Bronchial epithelial cell (primary cell): ENCODE measurements around the gene ZMYND10. TPM values are rescaled to one million over a fixed set of nuclear protein-coding genes. Genes with fewer than 3 reads are reported as not detected.

Source experiments
- DNase-seq: peaks from one replicate; pipeline ENCODE4 v3.0.0-alpha.2; 2010; ENCODE audit warnings: low read depth
- FAIRE-seq: peaks from 2 replicates; lab custom pipeline; 2011; peaks lifted over from hg19 to GRCh38; lab: Jason Lieb, UNC
- H3K27me3 ChIP-seq: 2 replicates; pipeline ENCODE4 v1.5.1; 2011; ENCODE audit warnings: low read length; ENCODE audit not compliant: control insufficient read depth, insufficient read depth
- H3K36me3 ChIP-seq: 2 replicates; pipeline ENCODE4 v1.5.1; 2011; ENCODE audit warnings: low read length; ENCODE audit not compliant: control insufficient read depth, insufficient read depth
- H3K4me3 ChIP-seq: 2 replicates; pipeline ENCODE4 v1.5.1; 2011; ENCODE audit warnings: mild to moderate bottlenecking, low read depth, low read length, control low read depth
- total RNA-seq: library from RNA; depleted of rRNA; stranded (reverse); fragments of >200 nt; gene quantifications from 2 replicates; pipeline ENCODE4 v1.2.1, GENCODE V29; 2014
- TF ChIP-seq, protein P1 (sequence below): IDR thresholded peaks from 2 replicates; pipeline ENCODE4 v1.5.1; 2011; ENCODE audit warnings: mild to moderate bottlenecking, moderate library complexity, low read length, control low read depth, inconsistent platforms; ENCODE audit not compliant: insufficient read depth, severe bottlenecking

The ZMYND10 gene
- total RNA-seq, 1 donor from 2014 or later = 0.53 TPM

DNA sequence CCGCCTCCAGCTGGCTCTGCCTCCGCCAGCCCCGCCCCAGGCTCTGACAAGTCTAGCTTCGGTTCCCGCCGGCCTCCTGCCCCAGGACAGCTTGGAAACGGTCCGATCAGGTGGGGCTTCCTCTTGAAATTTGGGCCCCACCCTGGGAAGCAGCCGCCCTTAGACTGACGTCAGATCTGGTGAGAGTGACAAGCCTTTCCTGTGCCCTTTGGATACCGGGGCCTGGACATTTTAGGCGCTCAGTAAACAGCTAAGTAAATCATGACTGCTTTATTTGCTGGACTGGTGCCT is 45.9 kb downstream of the ZMYND10 start:
- FAIRE-seq (peak; percentile 58), DNase-seq (no peak)
- no peaks in the 10 kb centered on the region for H3K27me3 ChIP-seq
- peaks cover 1% of the 10 kb centered on the region for H3K36me3 ChIP-seq
- TF ChIP-seq, protein P1, sequence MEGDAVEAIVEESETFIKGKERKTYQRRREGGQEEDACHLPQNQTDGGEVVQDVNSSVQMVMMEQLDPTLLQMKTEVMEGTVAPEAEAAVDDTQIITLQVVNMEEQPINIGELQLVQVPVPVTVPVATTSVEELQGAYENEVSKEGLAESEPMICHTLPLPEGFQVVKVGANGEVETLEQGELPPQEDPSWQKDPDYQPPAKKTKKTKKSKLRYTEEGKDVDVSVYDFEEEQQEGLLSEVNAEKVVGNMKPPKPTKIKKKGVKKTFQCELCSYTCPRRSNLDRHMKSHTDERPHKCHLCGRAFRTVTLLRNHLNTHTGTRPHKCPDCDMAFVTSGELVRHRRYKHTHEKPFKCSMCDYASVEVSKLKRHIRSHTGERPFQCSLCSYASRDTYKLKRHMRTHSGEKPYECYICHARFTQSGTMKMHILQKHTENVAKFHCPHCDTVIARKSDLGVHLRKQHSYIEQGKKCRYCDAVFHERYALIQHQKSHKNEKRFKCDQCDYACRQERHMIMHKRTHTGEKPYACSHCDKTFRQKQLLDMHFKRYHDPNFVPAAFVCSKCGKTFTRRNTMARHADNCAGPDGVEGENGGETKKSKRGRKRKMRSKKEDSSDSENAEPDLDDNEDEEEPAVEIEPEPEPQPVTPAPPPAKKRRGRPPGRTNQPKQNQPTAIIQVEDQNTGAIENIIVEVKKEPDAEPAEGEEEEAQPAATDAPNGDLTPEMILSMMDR = no peak
- peak overlapping the region; percentile 7 for H3K4me3 ChIP-seq

GRCh38 chr3:50298836-50299637 is 46.5 kb downstream of the ZMYND10 start, which contains the start of the genes HYAL3 and NAA80:
Gene HYAL3 (minus strand): TSS chr3:50299405. CDS start chr3:50295602, 3,803 bp downstream.
Gene NAA80 (minus strand): TSS chr3:50299405. CDS start chr3:50297463, 1,942 bp downstream.
- DNase-seq (peak; percentile 98), FAIRE-seq (no peak)
- Histone ChIP-seq H3K36me3 (peaks cover 1% of the 10 kb centered on the region), H3K27me3 (no peaks in the 10 kb centered on the region), H3K4me3 (peak within 1 kb of the TSS; percentile 76)
- TF ChIP-seq, protein P1 = peak; percentile 45

DNA sequence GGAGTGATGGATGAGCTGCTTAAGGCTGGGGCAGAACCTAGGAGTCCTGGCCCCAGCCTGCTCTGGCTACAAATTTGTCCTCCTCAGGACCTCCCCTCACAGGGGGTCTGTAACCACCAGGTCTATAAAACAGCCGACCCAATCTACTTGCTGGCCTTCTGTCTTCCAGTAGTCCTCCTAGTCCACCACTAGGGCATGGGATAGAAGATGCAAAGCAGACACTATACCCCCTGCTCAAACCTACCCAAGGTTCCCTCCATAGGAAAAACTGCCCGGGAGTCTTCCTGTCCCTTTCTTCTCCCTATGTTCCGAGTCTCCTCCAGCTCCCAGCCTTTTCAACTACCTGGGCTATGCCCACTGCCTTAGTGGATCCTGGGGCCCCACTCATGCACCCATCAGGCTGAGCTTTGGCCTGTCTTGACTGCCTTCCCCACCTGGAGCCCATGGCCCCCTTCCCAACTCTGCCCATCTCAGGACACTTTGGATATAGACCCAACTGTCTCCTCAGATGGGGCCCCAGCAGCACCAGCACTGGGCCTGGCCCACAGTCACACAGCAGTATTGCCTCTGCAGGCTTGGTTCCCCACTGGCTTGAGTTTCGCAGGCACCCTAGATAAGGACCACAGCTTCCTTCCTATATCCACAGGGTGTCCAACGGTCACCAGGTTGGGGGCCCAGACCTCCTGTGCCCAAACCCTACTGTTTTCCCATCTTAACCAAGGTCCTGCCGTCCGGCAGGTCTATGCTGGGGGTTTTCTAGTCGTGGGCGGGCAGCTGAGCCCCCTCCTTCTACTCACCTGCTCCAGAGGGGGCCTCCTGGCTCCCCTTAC is 47.4 kb downstream of the ZMYND10 start:
- peaks cover 1% of the 10 kb centered on the region for H3K36me3 ChIP-seq
- no peaks in the 10 kb centered on the region for H3K27me3 ChIP-seq
- no peak for FAIRE-seq
- no peak for DNase-seq
- TF ChIP-seq, protein P1 = peak; percentile 29
- peak overlapping the region; percentile 76 for H3K4me3 ChIP-seq

GRCh38 chr3:50297384-50297775 is 48.2 kb downstream of the ZMYND10 start:
- FAIRE-seq (no peak), DNase-seq (no peak)
- H3K4me3 ChIP-seq = no peak overlapping the region
- TF ChIP-seq, protein P1 = no peak
- no peaks in the 10 kb centered on the region for H3K27me3 ChIP-seq
- peaks cover 1% of the 10 kb centered on the region for H3K36me3 ChIP-seq

- TF ChIP-seq, protein P1 = no peak
- DNase-seq (no peak), FAIRE-seq (no peak)
- H3K27me3 ChIP-seq = no peaks in the 10 kb centered on the region
- peaks cover 1% of the 10 kb centered on the region for H3K36me3 ChIP-seq
- no peak overlapping the region for H3K4me3 ChIP-seq
Measured at GRCh38 chr3:50296721-50297383, 48.7 kb downstream of the ZMYND10 start.
